ENCODE results near the gene TESPA1.

- TF ChIP-seq, protein P1, sequence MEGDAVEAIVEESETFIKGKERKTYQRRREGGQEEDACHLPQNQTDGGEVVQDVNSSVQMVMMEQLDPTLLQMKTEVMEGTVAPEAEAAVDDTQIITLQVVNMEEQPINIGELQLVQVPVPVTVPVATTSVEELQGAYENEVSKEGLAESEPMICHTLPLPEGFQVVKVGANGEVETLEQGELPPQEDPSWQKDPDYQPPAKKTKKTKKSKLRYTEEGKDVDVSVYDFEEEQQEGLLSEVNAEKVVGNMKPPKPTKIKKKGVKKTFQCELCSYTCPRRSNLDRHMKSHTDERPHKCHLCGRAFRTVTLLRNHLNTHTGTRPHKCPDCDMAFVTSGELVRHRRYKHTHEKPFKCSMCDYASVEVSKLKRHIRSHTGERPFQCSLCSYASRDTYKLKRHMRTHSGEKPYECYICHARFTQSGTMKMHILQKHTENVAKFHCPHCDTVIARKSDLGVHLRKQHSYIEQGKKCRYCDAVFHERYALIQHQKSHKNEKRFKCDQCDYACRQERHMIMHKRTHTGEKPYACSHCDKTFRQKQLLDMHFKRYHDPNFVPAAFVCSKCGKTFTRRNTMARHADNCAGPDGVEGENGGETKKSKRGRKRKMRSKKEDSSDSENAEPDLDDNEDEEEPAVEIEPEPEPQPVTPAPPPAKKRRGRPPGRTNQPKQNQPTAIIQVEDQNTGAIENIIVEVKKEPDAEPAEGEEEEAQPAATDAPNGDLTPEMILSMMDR (IDR thresholded peaks at IDR 0.05; ENCODE audit: poor library complexity, severe bottlenecking): no peak
- TF ChIP-seq POLR2AphosphoS5 (IDR thresholded peaks at IDR 0.05): no peak
- TF ChIP-seq EZH2 (IDR thresholded peaks at IDR 0.05; ENCODE audit: borderline replicate concordance, insufficient read depth, low read length, poor library complexity, severe bottlenecking): no peak
- TF ChIP-seq EP300 (conservative IDR thresholded peaks at IDR 0.05; ENCODE audit: poor library complexity, severe bottlenecking): no peak
- no peak for TF ChIP-seq REST (IDR thresholded peaks at IDR 0.05; ENCODE audit: borderline replicate concordance)
- TF ChIP-seq TAF1 (IDR thresholded peaks at IDR 0.05; ENCODE audit: low read depth): no peak
- no peak for TF ChIP-seq RAD21 (conservative IDR thresholded peaks at IDR 0.05)
- no peak for TF ChIP-seq MXI1 (conservative IDR thresholded peaks at IDR 0.05; ENCODE audit: poor library complexity, severe bottlenecking)
- no peak for TF ChIP-seq SMC3 (conservative IDR thresholded peaks at IDR 0.05; ENCODE audit: poor library complexity)
These were observed 40.0 kb upstream of the TESPA1 start for GRCh38 chr12:55024575-55024974.

Measured in neural cell (in vitro differentiated cells).